Urinary bladder (tissue), 4 donors: Measurements from ENCODE around the gene LRRC56. TPM values are rescaled to one million over a fixed set of nuclear protein-coding genes. Genes with fewer than 3 reads are reported as not detected.
"Not testable (repeated sequence)": the region's sequence is repeated elsewhere in the genome, so short reads cannot be mapped to it uniquely, and the experiment has no call there.

Experiments used
- DNase-seq: peaks from one replicate; pipeline ENCODE4 v3.0.0-alpha.2; 2015; ENCODE audit errors: extremely low spot score
- H3K27ac ChIP-seq: one replicate; pipeline ENCODE4 v1.5.1; 2013; ENCODE audit warnings: low read depth, mild to moderate bottlenecking, moderate library complexity
- H3K36me3 ChIP-seq: one replicate; pipeline ENCODE4 v1.6.1; 2013; ENCODE audit warnings: mild to moderate bottlenecking, moderate library complexity; ENCODE audit not compliant: insufficient read depth
- H3K4me1 ChIP-seq: one replicate; pipeline ENCODE4 v1.6.1; 2013; ENCODE audit warnings: mild to moderate bottlenecking, moderate library complexity; ENCODE audit not compliant: insufficient read depth
- H3K4me3 ChIP-seq: one replicate; pipeline ENCODE4 v1.5.1; 2013; ENCODE audit warnings: low read depth, low read length
- WGBS: extraction: QIAGEN DNeasy Blood & Tissue Kit; methylation state at CpG from one replicate; pipeline ENCODE4 v1.1.7; 2013; 5-methylcytosine and 5-hydroxymethylcytosine counted together
- polyA plus RNA-seq: library from polyadenylated mRNA; stranded (reverse); fragments of 200-250 nt; gene quantifications from one replicate; pipeline ENCODE4 v1.2.3, GENCODE V29; 2013
- total RNA-seq: library from RNA; depleted of rRNA; stranded (reverse); fragments of >200 nt; gene quantifications from one replicate; pipeline ENCODE4 v1.2.3, GENCODE V29; 2014
- donor health status: healthy with polysubstance abuse.
- donor health status: healthy.

Gene LRRC56
- total and polyA plus RNA-seq, 2 donors = 0.90 to 0.96 TPM

DNA sequence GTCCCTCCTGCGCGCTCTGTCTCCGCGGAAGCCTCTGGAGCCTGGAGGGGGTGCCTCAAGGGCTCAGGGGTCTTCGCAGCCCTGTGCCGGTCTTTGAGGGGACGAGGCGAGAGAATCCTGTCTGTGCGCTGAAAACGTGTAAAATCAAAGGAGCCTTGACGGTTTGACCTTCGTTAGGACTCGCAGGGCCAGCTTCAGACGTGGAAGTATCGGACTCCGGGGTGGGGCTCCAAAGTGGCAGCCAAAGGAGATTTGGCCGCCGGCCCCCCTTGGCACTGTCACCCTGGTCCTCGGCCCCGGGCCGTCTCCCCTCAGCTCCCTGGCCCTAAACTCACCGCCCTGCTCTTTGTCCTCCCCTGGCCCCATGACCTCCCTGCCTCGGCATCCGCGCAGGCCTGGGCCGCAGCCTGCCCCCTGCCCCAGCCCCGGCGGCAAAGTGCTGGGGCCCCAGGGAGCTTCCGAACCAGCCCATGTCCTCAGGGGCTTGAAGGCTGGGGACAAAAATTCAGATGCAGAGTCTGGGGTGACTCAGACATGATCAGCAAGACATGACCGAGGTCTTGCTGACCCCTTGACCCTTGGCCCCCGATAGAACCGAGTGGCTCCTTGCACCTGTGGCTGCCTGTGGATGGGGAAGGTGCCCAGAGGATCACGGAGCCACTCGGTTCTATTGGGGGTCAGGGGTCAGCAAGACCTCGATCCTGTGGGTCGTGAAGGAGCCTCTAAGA is 32.0 kb downstream of the LRRC56 start:
- H3K27ac ChIP-seq = peak overlapping the region; percentile 80
- WGBS = 39% methylated on average over 36 of the region's 36 CpGs
- peak overlapping the region; percentile 66 for H3K4me3 ChIP-seq
- peaks cover under 1% of the 10 kb centered on the region for H3K4me1 ChIP-seq
- no peaks in the 10 kb centered on the region for H3K36me3 ChIP-seq
- no peak for DNase-seq

DNA sequence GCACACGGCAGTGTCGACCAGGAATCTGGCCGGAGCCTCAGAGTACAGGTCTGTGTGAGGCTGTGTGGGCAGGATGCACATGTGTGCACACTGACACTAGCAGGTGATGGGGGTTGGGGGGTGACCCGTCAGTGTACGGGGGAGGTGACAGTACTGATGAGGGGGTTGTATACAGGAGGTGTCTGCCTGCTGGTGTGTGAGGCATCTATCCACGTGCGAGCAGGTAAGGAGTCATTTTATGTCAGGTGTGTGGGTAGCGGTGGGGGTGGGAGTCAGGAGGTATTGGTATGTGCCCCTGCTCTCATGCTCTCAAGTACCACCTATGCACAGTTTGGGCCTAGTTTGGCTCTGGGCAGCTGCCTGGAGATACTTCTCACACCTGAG is 34.5 kb downstream of the LRRC56 start:
- Histone ChIP-seq H3K4me1 (peaks cover 2% of the 10 kb centered on the region), H3K36me3 (no peaks in the 10 kb centered on the region), H3K4me3 (no peak overlapping the region), H3K27ac (no peak overlapping the region)
- WGBS = 72% methylated on average over 8 of the region's 8 CpGs
- no peak for DNase-seq

DNA sequence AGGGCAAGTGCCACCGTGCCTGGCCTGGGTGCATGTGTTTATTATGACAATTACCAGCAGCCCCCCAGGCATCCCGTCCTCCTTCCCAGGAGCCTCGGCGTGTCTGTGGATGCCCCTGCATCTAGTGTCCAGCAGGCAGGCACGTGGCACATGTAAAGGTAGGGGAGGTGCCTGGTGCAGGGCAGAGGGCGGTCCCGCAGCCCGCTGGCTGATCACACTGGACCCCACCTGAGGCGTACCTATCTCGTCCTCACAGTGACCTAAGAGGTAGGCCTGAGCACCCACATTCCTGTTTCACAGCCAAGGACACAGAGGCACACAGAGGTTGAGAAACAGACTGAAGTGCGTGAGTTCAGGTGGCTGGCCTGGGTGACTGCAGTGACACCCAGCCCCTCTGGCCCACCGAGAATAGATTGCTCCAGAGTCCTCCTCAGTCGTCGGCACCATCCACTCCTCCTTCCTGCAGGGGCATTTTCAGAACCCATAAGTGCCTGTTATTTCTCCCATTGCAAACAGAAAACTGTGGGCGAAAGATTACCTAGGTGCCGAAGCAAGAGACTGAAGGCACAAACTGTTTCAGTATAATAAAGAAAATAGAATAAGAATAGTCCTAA is 35.9 kb downstream of the LRRC56 start:
- Histone ChIP-seq H3K36me3 (no peaks in the 10 kb centered on the region), H3K27ac (no peak overlapping the region), H3K4me3 (no peak overlapping the region), H3K4me1 (peaks cover 3% of the 10 kb centered on the region)
- WGBS = 94% methylated on average over 16 of the region's 16 CpGs
- DNase-seq = no peak

DNA sequence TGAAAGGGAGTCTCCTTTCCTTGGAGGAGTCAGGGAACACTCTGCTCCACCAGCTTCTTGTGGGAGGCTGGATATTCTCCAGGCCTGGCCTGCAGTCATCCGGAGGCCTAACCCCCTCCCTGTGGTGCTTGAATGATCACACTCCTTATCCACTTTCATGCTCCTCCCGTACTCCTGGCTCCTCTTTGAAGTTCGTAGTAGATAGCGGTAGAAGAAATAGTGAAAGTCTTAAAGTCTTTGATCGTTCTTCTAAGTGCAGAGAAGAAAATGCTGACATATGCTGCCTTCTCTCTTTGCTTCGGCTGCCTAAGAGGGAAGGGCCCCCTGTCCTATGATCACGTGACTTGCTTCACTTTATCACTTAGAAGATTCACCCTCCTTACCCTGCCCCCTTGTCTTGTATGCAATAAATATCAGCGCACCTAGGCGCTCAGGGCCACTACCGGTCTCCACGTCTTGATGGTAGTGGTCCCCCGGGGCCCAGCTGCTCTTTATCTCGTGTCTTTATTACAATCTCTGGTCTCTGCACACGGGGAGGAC is 36.8 kb downstream of the LRRC56 start:
- not testable (repeated sequence) for H3K27ac ChIP-seq, H3K4me1 ChIP-seq, H3K4me3 ChIP-seq, H3K36me3 ChIP-seq
- peak; percentile 28 for DNase-seq
- WGBS = 64% methylated on average over 14 of the region's 14 CpGs

DNA sequence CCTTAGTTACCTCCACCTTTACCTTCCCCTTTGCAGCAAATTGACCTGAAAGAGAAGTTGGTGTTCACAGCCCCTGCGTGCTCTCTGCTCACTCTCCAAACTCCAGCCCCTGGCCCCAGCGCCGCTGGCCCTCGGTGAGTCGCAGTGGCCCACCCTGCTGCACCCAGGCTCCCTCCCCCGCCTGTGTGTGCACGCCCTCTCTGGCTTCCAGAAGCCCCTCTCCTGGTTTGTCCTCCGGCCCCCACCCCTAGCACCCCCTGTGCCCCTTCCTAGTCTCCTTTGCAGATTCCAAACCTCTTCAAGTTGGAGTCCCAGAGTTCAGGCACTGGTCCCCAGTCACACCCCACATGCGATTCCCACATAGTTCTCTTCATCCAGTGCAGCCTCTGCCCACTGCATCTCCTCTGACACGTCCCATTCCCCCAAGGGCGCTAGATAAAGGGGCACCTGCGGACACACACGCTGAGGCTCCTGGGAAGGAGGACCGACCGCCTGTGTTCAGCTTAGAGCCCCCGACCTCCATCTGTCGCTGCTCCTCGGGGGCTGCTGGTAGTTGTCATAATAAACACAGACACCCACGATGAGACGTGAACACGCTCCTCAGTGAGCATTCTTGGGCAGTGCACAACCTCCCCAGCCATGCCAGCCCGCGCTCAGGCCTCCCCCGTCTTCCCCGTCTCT is 37.4 kb downstream of the LRRC56 start:
- Histone ChIP-seq H3K27ac (no peak overlapping the region), H3K36me3 (no peaks in the 10 kb centered on the region), H3K4me1 (peaks cover 3% of the 10 kb centered on the region), H3K4me3 (peak overlapping the region; percentile 48)
- no peak for DNase-seq
- 28% methylated on average over 25 of the region's 25 CpGs for WGBS

DNA sequence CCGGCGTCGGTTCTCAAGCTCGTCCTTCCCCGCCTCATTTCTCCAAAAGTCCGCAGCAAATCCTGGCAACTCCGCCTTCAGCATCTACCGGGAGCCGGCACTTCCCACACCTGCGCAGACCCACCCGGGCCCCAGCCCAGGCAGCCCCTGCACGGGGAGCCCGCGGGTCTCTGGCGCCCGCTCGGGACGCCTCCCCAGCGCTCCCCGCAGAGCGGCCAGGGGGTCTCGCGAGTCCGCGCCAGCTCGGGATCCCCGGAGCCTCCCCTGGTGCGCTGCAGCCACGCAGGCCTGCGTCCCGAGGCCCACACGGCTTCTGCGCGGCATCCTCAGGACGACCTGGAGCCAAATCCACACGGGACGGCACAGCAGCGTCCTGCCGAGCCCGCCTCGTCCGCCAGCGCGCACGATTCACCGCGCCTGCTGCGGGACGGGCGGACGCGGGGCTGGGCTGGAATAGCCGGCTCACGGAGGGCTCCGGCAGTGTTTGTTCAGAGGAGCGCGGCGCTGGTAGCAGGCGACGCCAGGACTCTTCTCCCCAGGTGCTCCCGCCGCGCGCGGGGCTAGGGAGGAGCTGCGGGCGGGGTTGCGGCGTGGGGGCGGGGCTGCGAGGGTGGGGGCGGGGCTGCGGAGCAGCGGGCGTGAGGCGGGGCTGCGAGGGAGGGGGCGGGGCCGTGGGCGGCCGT is 38.1 kb downstream of the LRRC56 start:
- Histone ChIP-seq H3K4me3 (peak overlapping the region; percentile 48), H3K36me3 (no peaks in the 10 kb centered on the region), H3K4me1 (peaks cover 3% of the 10 kb centered on the region), H3K27ac (no peak overlapping the region)
- WGBS = under 1% methylated on average over 73 of the region's 81 CpGs
- no peak for DNase-seq

DNA sequence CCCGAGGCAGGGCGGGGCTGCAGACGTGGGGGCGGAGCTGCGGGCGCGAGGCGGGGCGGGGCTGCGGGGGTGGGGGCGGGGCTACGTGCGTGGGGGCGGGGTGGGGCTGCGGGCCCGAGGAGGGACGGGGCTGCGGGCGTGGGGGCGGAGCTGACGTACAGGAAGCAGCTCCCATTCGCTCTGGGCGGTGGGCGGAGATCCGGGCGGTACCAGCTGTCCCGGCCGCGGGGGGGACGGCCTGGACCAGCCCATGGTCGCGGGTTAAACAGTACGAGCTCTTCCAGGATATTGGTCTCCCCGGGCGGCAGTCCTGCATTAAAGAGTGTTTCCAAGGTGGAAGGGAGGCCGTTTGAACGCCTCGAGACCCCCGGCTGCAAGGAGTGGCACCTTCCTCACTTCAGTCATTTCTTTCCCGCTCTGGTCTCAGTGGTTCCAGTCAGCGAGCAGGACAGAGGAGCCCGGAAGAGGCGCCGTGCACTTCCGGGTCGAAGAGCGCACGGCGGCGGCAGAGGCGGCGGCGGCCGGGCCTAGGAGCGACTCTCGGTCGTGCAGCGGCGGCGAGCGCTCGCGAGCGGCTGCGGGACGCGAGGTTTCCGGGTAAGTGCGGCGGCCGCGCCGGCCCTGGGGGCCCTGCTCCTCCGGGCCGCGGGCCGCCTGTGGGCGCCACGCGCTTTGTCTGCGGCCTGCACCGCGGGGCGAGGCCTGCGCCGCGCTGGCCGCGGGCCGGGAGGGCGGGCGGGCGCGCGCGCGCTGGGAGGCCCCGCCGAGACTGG is 38.9 kb downstream of the LRRC56 start, which contains the start of gene PHRF1:
TSS of gene PHRF1 (plus strand) at position 475 of the 773 bp plus-strand sequence. CDS start 5,043 bp downstream, outside the sequence.
- DNase-seq = peak; percentile 88
- 1% methylated on average over 98 of the region's 99 CpGs for WGBS
- H3K4me3 ChIP-seq = peak within 1 kb of the TSS; percentile 99
- H3K27ac ChIP-seq = peak within 1 kb of the TSS; percentile 92
- peaks cover 3% of the 10 kb centered on the region for H3K4me1 ChIP-seq
- H3K36me3 ChIP-seq = peaks cover 2% of the 10 kb centered on the region

DNA sequence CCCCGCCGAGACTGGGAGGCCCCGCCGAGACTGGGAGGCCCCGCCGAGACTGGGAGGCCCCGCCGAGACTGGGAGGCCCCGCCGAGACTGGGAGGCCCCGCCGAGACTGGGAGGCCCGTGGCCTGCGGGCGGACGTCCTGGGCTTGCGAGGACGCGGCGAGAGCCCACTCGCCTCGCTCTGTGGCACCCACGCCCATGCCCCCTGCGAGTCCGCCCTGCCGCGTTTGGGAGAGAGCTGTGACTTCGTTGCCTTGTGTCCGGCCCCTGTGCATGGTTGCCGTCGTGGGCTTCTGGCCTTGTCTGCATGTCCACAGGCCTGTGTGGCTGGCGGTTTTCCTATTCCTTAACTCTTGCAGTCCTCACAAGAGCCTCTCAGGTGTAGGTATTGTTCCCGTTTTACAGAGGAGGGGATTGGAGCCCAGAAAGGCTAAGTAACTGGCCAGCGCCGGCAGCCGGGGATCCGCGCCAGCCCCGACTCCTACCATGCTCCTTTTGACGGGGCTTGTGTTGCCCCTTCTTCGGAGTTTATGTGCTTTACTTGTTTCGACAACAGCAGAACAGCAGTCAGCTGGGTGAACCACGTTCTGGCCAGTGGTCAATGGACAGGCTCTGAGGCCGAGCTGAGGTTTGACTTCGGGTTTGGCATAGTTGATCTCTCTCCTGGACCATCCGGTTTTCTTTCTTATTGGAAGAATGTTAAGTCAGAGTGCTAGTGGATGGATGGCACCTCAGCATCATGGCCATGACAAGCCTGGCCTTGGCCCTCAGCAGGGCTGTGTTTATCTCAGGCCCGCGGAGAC is 39.7 kb downstream of the LRRC56 start:
- WGBS = 4% methylated on average over 41 of the region's 48 CpGs
- Histone ChIP-seq H3K27ac (no peak overlapping the region), H3K36me3 (peaks cover 2% of the 10 kb centered on the region), H3K4me3 (peak overlapping the region; percentile 99), H3K4me1 (peaks cover 3% of the 10 kb centered on the region)
- no peak for DNase-seq

DNA sequence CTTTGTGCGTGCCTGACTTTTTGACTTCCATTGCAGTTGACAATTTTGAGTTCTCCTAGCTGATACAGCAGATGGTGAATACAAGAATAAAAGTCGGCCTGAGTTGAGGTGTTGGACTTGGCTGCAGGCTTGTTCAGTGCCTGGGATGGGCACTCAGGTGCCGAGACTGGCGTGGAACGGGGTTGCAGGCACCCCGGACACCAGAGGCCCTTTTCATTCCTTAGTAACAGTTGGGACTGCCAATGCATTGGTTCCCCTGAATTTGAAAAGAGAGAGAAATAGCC is 40.2 kb downstream of the LRRC56 start:
- Histone ChIP-seq H3K27ac (no peak overlapping the region), H3K4me1 (peaks cover 3% of the 10 kb centered on the region), H3K36me3 (peaks cover 2% of the 10 kb centered on the region), H3K4me3 (peak overlapping the region; percentile 99)
- no peak for DNase-seq
- 62% methylated on average over 6 of the region's 6 CpGs for WGBS

DNA sequence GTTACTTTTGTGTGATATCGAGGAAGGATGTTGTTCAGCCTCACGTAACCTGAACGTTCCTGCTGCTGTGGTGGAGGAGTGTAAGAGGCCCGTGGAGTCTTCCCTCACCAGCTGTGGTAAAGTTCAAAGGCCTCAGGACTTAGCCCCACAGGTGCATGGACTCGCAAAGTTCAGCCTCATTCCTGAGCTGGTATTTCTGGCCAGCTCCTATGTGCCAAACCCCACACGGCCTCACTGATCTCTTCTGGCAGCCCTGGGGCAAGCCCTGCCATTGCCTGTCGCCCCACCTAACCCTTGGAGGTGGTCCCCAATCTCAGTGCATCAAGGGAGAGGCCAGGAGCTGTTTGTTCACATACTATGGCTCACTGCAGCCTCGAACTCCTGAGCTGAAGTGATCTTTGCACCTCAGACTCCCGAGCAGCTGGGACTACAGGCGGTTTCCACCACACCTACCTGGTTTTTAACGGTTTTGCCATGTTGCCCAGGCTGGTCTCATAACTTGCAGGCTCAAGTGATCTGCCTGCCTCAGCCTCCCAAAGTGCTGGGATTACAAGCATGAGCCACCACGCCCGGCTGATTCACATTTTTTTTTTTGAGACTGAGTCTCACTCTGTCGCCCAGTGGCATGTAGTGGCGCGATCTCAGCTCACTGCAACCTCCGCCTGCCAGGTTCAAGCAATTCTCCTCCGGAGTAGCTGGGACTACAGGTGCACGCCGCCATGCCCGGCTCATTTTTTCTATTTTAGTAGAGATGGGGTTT is 41.1 kb downstream of the LRRC56 start:
- Histone ChIP-seq H3K4me3 (no peak overlapping the region), H3K36me3 (peaks cover 2% of the 10 kb centered on the region), H3K4me1 (peaks cover 3% of the 10 kb centered on the region), H3K27ac (no peak overlapping the region)
- WGBS = 73% methylated on average over 21 of the region's 21 CpGs
- DNase-seq = no peak

DNA sequence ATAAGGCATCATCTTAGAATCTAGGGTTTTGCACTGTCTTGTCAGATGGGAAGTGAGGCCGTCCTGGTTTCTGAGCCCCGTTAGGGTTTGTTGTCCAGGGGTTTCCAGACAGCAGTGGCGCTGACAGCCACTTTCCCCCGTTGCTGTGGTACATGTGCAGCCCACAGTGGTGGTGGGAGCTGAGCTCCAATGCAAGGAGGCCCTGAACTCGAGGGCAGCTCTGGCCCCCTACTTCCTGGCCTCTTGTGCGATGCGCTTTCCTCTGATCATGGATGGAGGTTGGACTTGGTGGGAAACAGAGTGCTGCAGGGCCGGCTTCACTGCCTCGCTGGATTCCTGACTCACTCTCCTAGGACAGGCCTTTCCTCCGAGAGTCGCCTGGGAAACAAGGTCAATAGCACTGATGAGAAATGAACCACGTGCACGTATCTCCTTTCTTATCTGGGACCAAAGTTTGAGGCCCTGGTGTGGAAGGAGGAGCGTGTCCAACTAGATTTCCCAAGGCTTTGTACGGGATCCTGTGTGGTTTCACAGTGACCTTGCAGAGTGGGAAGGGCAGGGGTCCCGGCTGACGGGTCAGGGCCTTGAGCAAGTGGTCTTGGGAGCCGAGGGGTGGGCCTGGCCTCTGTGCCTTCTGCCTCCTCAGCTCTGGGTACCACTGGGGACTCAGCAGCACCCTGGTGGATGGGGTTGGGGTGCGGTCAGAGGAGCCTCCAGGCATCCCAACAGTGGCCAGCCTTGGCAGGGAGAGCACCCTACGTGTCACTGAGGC is 42.7 kb downstream of the LRRC56 start:
- H3K36me3 ChIP-seq = peaks cover 4% of the 10 kb centered on the region
- WGBS = 83% methylated on average over 20 of the region's 20 CpGs
- no peak overlapping the region for H3K4me3 ChIP-seq
- DNase-seq = no peak
- peaks cover 1% of the 10 kb centered on the region for H3K4me1 ChIP-seq
- no peak overlapping the region for H3K27ac ChIP-seq
